ENCODE measurements around the gene CDC7. TPM values are rescaled to one million over a fixed set of nuclear protein-coding genes. Genes with fewer than 3 reads are reported as not detected.

The CDC7 gene
- total and polyA plus RNA-seq, 2 of the 13 experiments (the other 11 are each of a cell fraction or from before 2014, with no cell fraction given), result 2.5 to 12.6 TPM

DNA sequence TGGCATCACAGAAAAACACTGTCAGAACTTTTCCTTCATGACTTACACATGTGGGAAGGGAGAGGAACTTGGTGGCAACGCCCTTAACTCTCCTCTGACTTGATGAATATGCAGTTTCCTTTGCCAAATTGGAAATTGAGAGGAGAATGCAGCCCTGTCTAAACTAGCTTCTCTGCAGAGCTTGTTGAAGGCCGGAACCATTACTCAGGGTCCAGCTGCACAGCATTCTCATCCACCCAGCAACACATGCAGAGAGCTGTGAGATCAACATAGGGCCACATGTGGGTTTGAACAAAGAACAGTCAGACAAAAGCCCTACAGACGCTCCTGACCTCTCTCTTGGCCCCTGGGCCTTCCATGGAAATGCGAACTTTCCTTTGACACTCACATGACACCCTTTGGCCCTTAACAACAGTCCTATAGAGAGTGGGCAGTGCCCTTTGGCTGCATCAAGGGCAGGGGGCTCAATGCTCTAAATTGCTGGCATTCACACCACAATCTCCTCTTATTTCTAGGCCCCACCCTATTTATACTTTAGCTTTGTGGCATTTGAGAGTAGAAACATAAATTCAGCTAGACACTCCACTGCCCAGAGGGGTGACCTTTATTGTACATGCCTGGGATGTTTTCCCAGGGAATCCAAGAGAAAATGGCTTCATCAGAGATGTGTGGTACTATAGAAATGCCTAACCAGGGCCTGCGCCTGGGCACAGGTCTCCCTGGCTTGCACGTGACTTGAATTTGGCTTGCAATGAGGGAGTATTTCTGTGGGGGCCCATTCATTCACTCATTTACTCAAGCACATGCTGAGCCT is 64.4 kb downstream of the CDC7 start:
- DNase-seq (ENCODE audit: low spot score) (no peak), ATAC-seq (no peak), FAIRE-seq (no peak)
- Histone ChIP-seq H3K4me1 (ENCODE audit: insufficient read depth, low read length) (peaks cover 7% of the 10 kb centered on the region; the same call in 1 of the 2 replicates), H3K9me3 (ENCODE audit: low read length) (no peaks in the 10 kb centered on the region), H3K4me3 (replicated peaks in 1 of 3; ENCODE audit: insufficient read depth in 1 of 3, low read depth in 2 of 3, low read length in 3 of 3) (no peak overlapping the region), H3K4me2 (ENCODE audit: low read depth, low read length) (no peak overlapping the region), H4K20me1 (ENCODE audit: insufficient read depth, low read length) (no peaks in the 10 kb centered on the region), H3K79me2 (ENCODE audit: insufficient read depth, low read length) (no peaks in the 10 kb centered on the region), H2AFZ (ENCODE audit: low read length) (no peak overlapping the region), H3K27ac (ENCODE audit: extremely low read length, insufficient read depth, low read length) (no peak overlapping the region), H3K36me3 (replicated peaks in 1 of 2; ENCODE audit: control insufficient read depth in 1 of 2, insufficient read depth in 2 of 2, low read length in 2 of 2) (no peaks in the 10 kb centered on the region), H3K9ac (ENCODE audit: insufficient read depth, low read depth, low read length) (no peak overlapping the region), H3K27me3 (ENCODE audit: control insufficient read depth in 1 of 2, insufficient read depth in 2 of 2, low read length in 2 of 2) (no peaks in the 10 kb centered on the region)
- POLR2A ChIA-PET, result no interaction called here
- CTCF ChIA-PET (ENCODE audit: low intra/inter-chr PET ratio, low total read pairs), result no interaction called here
- 27% methylated on average over 6 of the region's 6 CpGs for whole genome bisulfite sequencing (ENCODE audit: low lambda C conversion rate)
- BruUV-seq (replicated peaks), result no TSS peak
- in situ Hi-C loops (cut with HindIII; ENCODE audit: extremely low pct_ligation_motif_present, low pct_unique_long_range_greater_than_20kb), result no loop called here
- intact Hi-C loops (cut with micrococcal nuclease; ENCODE audit: unreplicated experiment), result no loop called here
- no peak for TF ChIP-seq ZSCAN20 (CRISPR knock-in tag; IDR thresholded peaks at IDR 0.05; ENCODE audit: borderline replicate concordance)
- no peak for TF ChIP-seq ZBTB8A (CRISPR knock-in tag; IDR thresholded peaks at IDR 0.05; ENCODE audit: borderline replicate concordance, low read depth)
- TF ChIP-seq, protein P1, sequence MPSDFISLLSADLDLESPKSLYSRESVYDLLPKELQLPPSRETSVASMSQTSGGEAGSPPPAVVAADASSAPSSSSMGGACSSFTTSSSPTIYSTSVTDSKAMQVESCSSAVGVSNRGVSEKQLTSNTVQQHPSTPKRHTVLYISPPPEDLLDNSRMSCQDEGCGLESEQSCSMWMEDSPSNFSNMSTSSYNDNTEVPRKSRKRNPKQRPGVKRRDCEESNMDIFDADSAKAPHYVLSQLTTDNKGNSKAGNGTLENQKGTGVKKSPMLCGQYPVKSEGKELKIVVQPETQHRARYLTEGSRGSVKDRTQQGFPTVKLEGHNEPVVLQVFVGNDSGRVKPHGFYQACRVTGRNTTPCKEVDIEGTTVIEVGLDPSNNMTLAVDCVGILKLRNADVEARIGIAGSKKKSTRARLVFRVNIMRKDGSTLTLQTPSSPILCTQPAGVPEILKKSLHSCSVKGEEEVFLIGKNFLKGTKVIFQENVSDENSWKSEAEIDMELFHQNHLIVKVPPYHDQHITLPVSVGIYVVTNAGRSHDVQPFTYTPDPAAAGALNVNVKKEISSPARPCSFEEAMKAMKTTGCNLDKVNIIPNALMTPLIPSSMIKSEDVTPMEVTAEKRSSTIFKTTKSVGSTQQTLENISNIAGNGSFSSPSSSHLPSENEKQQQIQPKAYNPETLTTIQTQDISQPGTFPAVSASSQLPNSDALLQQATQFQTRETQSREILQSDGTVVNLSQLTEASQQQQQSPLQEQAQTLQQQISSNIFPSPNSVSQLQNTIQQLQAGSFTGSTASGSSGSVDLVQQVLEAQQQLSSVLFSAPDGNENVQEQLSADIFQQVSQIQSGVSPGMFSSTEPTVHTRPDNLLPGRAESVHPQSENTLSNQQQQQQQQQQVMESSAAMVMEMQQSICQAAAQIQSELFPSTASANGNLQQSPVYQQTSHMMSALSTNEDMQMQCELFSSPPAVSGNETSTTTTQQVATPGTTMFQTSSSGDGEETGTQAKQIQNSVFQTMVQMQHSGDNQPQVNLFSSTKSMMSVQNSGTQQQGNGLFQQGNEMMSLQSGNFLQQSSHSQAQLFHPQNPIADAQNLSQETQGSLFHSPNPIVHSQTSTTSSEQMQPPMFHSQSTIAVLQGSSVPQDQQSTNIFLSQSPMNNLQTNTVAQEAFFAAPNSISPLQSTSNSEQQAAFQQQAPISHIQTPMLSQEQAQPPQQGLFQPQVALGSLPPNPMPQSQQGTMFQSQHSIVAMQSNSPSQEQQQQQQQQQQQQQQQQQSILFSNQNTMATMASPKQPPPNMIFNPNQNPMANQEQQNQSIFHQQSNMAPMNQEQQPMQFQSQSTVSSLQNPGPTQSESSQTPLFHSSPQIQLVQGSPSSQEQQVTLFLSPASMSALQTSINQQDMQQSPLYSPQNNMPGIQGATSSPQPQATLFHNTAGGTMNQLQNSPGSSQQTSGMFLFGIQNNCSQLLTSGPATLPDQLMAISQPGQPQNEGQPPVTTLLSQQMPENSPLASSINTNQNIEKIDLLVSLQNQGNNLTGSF (CRISPR knock-in tag; IDR thresholded peaks at IDR 0.05), result no peak
- TF ChIP-seq ZNF619 (CRISPR knock-in tag; IDR thresholded peaks at IDR 0.05), result no peak
- TF ChIP-seq, protein P2, sequence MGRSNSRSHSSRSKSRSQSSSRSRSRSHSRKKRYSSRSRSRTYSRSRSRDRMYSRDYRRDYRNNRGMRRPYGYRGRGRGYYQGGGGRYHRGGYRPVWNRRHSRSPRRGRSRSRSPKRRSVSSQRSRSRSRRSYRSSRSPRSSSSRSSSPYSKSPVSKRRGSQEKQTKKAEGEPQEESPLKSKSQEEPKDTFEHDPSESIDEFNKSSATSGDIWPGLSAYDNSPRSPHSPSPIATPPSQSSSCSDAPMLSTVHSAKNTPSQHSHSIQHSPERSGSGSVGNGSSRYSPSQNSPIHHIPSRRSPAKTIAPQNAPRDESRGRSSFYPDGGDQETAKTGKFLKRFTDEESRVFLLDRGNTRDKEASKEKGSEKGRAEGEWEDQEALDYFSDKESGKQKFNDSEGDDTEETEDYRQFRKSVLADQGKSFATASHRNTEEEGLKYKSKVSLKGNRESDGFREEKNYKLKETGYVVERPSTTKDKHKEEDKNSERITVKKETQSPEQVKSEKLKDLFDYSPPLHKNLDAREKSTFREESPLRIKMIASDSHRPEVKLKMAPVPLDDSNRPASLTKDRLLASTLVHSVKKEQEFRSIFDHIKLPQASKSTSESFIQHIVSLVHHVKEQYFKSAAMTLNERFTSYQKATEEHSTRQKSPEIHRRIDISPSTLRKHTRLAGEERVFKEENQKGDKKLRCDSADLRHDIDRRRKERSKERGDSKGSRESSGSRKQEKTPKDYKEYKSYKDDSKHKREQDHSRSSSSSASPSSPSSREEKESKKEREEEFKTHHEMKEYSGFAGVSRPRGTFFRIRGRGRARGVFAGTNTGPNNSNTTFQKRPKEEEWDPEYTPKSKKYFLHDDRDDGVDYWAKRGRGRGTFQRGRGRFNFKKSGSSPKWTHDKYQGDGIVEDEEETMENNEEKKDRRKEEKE (IDR thresholded peaks at IDR 0.05), result no peak
- TF ChIP-seq, protein P3, sequence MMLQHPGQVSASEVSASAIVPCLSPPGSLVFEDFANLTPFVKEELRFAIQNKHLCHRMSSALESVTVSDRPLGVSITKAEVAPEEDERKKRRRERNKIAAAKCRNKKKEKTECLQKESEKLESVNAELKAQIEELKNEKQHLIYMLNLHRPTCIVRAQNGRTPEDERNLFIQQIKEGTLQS (CRISPR knock-in tag; IDR thresholded peaks at IDR 0.05), result no peak
- TF ChIP-seq, protein P4, sequence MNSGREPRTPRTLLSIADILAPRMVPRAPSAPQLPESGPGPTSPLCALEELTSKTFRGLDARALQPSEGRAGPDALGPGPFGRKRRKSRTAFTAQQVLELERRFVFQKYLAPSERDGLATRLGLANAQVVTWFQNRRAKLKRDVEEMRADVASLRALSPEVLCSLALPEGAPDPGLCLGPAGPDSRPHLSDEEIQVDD (CRISPR knock-in tag; IDR thresholded peaks at IDR 0.05; ENCODE audit: borderline replicate concordance), result no peak
- no peak for TF ChIP-seq REL (CRISPR knock-in tag; conservative IDR thresholded peaks at IDR 0.05)
- TF ChIP-seq ISX (CRISPR knock-in tag; conservative IDR thresholded peaks at IDR 0.05), result no peak
- TF ChIP-seq, protein P5, sequence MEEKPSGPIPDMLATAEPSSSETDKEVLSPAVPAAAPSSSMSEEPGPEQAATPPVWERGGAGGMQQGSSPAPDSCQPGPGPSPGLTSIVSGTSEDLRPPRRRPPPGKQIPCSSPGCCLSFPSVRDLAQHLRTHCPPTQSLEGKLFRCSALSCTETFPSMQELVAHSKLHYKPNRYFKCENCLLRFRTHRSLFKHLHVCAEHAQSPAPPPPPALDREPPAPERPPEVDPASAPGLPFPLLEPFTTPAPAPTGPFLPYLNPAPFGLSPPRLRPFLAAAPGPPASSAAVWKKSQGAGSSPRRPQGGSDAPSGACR (CRISPR knock-in tag; IDR thresholded peaks at IDR 0.05), result no peak

Measured in HepG2 (cell line).